CD14-positive monocyte (primary cell): Measurements from ENCODE around the gene ANKRD55. TPM values are rescaled to one million over a fixed set of nuclear protein-coding genes. Genes with fewer than 3 reads are reported as not detected.
A peak's percentile ranks its signal among the peaks of the same experiment; 100 is the strongest.

ENCODE experiments used
- DNase-seq, 3 donors: peaks; one replicate each; pipeline ENCODE4 v3.0.0-alpha.2; 2011 to 2022
- H2AFZ ChIP-seq: 2 replicates; pipeline ENCODE4 v1.6.0; 2012; ENCODE audit warnings: mild to moderate bottlenecking, low read depth, low read length, inconsistent platforms; ENCODE audit not compliant: insufficient read depth, poor library complexity, severe bottlenecking
- H3K27ac ChIP-seq, 2 donors: 1 replicate in 1 of 2; 2 replicates in 1 of 2; pipeline ENCODE4 v1.5.1; 2012 to 2013; ENCODE audit warnings: low read length in 2 of 2, control low read depth in 1 of 2, inconsistent platforms in 1 of 2, low read depth in 1 of 2, mild to moderate bottlenecking in 1 of 2
- H3K27me3 ChIP-seq, 2 donors: one replicate each; pipeline versions ENCODE4 v1.6.0 to v1.6.1; 2011 to 2013; ENCODE audit warnings: low read length in 2 of 2; ENCODE audit not compliant: control insufficient read depth in 2 of 2, insufficient read depth in 2 of 2
- H3K36me3 ChIP-seq, 2 donors: replicated peaks in 1 of 2; 1 replicate in 1 of 2; 2 replicates in 1 of 2; pipeline versions ENCODE4 v1.5.1 to v1.6.1; 2012 to 2013; ENCODE audit warnings: low read length in 2 of 2, control low read depth in 1 of 2, inconsistent platforms in 1 of 2, mild to moderate bottlenecking in 1 of 2; ENCODE audit not compliant: insufficient read depth in 2 of 2, control insufficient read depth in 1 of 2
- H3K4me1 ChIP-seq, 2 donors: 1 replicate in 1 of 2; 2 replicates in 1 of 2; pipeline versions ENCODE4 v1.5.1 to v1.6.1; 2012 to 2013; ENCODE audit warnings: low read length in 2 of 2, control low read depth in 1 of 2, inconsistent platforms in 1 of 2, mild to moderate bottlenecking in 1 of 2, moderate library complexity in 1 of 2; ENCODE audit not compliant: insufficient read depth in 2 of 2, control insufficient read depth in 1 of 2
- H3K4me2 ChIP-seq: replicated peaks from 2 replicates; pipeline ENCODE3; 2012; ENCODE audit warnings: low read length, moderate library complexity, mild to moderate bottlenecking; ENCODE audit not compliant: poor library complexity, severe bottlenecking; ENCODE audit errors: extremely low read depth
- H3K4me3 ChIP-seq, 3 experiments: fragments of 200-600 bp in 1 of 3; sonication (generic) in 1 of 3; replicated peaks in 1 of 3; 1 replicate in 2 of 3; 2 replicates in 1 of 3; pipeline ENCODE4 v1.5.1; 2011 to 2013; ENCODE audit warnings: low read length in 3 of 3, mild to moderate bottlenecking in 3 of 3, control low read depth in 2 of 3, low read depth in 2 of 3, inconsistent platforms in 1 of 3, moderate library complexity in 1 of 3
- H3K79me2 ChIP-seq: 2 replicates; pipeline ENCODE4 v1.6.0; 2012; ENCODE audit warnings: mild to moderate bottlenecking, control low read depth, inconsistent platforms, low read length, moderate library complexity; ENCODE audit not compliant: insufficient read depth
- H3K9ac ChIP-seq: 2 replicates; pipeline ENCODE4 v1.6.0; 2017; ENCODE audit warnings: low read length, mild to moderate bottlenecking; ENCODE audit not compliant: insufficient read depth, poor library complexity, severe bottlenecking
- H3K9me3 ChIP-seq, 2 donors: replicated peaks in 1 of 2; 1 replicate in 1 of 2; 2 replicates in 1 of 2; pipeline versions ENCODE4 v1.5.1 to v1.6.1; 2012 to 2013; ENCODE audit warnings: low read length in 2 of 2, control low read depth in 1 of 2; ENCODE audit not compliant: control insufficient read depth in 1 of 2, insufficient read depth in 1 of 2
- H4K20me1 ChIP-seq: 2 replicates; pipeline ENCODE4 v1.6.0; 2012; ENCODE audit warnings: mild to moderate bottlenecking, low read length, control low read depth, moderate library complexity; ENCODE audit not compliant: insufficient read depth
- H3K27ac Mint-ChIP-seq, 7 donors: one replicate each; pipeline ENCODE4 v1.8.0; 2020; ENCODE audit warnings: mild to moderate bottlenecking in 7 of 7, mixed read lengths in 7 of 7, moderate library complexity in 6 of 7, inconsistent platforms in 2 of 7
- H3K27me3 Mint-ChIP-seq, 3 donors: one replicate each; pipeline ENCODE4 v1.8.0; 2021 to 2022; ENCODE audit warnings: low read depth in 3 of 3, mild to moderate bottlenecking in 3 of 3, mixed read lengths in 3 of 3, moderate library complexity in 3 of 3, inconsistent platforms in 1 of 3
- H3K36me3 Mint-ChIP-seq, 2 donors: one replicate each; pipeline ENCODE4 v1.8.0; 2020; ENCODE audit warnings: mixed read lengths in 2 of 2, inconsistent platforms in 1 of 2, mild to moderate bottlenecking in 1 of 2
- H3K4me1 Mint-ChIP-seq: one replicate; pipeline ENCODE4 v1.8.0; 2020; ENCODE audit warnings: mild to moderate bottlenecking, mixed read lengths
- H3K4me3 Mint-ChIP-seq, 2 donors: one replicate each; pipeline ENCODE4 v1.8.0; 2020; ENCODE audit warnings: mild to moderate bottlenecking in 2 of 2, mixed read lengths in 2 of 2, moderate library complexity in 1 of 2
- H3K9me3 Mint-ChIP-seq, 7 donors: one replicate each; pipeline ENCODE4 v1.8.0; 2020 to 2022; ENCODE audit warnings: mixed read lengths in 7 of 7, mild to moderate bottlenecking in 6 of 7, moderate library complexity in 6 of 7, inconsistent platforms in 2 of 7
- WGBS: methylation state at CpG from one replicate; pipeline ENCODE4 v1.1.5; 2013; ENCODE audit warnings: missing lambda C conversion rate; ENCODE audit not compliant: insufficient coverage; 5-methylcytosine and 5-hydroxymethylcytosine counted together
- intact Hi-C, 2 donors: fragments of 100-400 bp; cut with micrococcal nuclease; formaldehyde crosslinking; loops; one replicate each; pipeline versions ENCODE4 v1.15.0 to v1.15.1; 2023
- polyA plus RNA-seq, 3 donors: library from polyadenylated mRNA; depleted of rRNA in 1 of 3; unstranded in 2 of 3; stranded (reverse) in 1 of 3; fragments of 300-500 nt in 2 of 3; fragments of >200 nt in 1 of 3; fragmentation: Illumina TruSeq in 2 of 3; gene quantifications; 1 replicate in 2 of 3; 2 replicates in 1 of 3; pipeline ENCODE4 v1.2.3, GENCODE V29; 2012 to 2021
- TF ChIP-seq, protein P1 (sequence below): fragments of 200-600 bp; IDR thresholded peaks from one replicate; pipeline ENCODE4 v1.8.0; 2022; ENCODE audit warnings: antibody characterized with exemption, mild to moderate bottlenecking

Gene ANKRD55
- polyA plus RNA-seq, 3 donors: 0.20 to 0.55 (median 0.28) TPM

DNA sequence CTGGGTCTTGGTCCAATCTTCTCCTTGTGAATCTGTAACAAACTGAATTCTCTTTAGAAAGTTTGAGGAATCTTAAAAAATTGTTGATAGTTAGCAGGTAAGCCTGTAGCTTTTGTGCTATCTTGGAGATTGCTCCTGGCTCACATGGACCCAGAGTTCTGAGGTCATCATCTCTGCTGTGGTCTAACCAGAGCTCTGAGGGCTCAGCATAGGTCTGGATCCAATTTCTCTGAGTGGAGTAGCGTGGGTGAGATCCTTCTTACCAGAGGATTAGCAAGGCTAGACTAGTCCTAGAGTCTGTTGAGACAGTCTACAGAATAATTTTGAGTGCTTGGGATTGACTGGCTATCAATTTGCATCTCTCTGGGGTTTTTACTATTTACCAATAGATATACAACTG, 177.8 kb downstream of the ANKRD55 start:
- no peak overlapping the region for H3K4me3 Mint-ChIP-seq
- no peak overlapping the region for H2AFZ ChIP-seq
- H3K27me3 ChIP-seq: no peaks in the 10 kb centered on the region
- H3K4me1 ChIP-seq: peaks cover 24 to 34% of the 10 kb centered on the region in 2 donors
- H4K20me1 ChIP-seq: no peaks in the 10 kb centered on the region
- DNase-seq: no peak
- H3K27ac Mint-ChIP-seq: peak overlapping the region in 1 of 7 donors; percentile 30
- no peak overlapping the region for H3K4me3 ChIP-seq
- no peaks in the 10 kb centered on the region for H3K79me2 ChIP-seq
- no peak overlapping the region for H3K27ac ChIP-seq
- peaks cover 0 to 1% (median 0%) of the 10 kb centered on the region in 7 donors for H3K9me3 Mint-ChIP-seq
- no peak overlapping the region for H3K9ac ChIP-seq
- no CpG with 5 or more reads among the region's 1 CpG for WGBS
- H3K36me3 Mint-ChIP-seq: peaks cover 0 to 3% of the 10 kb centered on the region in 2 donors
- no peak overlapping the region for H3K4me2 ChIP-seq
- H3K27me3 Mint-ChIP-seq: peaks cover 0 to 2% (median 0%) of the 10 kb centered on the region in 3 donors
- H3K4me1 Mint-ChIP-seq: peaks cover 49% of the 10 kb centered on the region
- H3K9me3 ChIP-seq: peaks cover 0 to 4% of the 10 kb centered on the region in 2 donors
- no peaks in the 10 kb centered on the region for H3K36me3 ChIP-seq
- TF ChIP-seq, protein P1, sequence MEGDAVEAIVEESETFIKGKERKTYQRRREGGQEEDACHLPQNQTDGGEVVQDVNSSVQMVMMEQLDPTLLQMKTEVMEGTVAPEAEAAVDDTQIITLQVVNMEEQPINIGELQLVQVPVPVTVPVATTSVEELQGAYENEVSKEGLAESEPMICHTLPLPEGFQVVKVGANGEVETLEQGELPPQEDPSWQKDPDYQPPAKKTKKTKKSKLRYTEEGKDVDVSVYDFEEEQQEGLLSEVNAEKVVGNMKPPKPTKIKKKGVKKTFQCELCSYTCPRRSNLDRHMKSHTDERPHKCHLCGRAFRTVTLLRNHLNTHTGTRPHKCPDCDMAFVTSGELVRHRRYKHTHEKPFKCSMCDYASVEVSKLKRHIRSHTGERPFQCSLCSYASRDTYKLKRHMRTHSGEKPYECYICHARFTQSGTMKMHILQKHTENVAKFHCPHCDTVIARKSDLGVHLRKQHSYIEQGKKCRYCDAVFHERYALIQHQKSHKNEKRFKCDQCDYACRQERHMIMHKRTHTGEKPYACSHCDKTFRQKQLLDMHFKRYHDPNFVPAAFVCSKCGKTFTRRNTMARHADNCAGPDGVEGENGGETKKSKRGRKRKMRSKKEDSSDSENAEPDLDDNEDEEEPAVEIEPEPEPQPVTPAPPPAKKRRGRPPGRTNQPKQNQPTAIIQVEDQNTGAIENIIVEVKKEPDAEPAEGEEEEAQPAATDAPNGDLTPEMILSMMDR: no peak
- intact Hi-C loops: no loop called here

DNA sequence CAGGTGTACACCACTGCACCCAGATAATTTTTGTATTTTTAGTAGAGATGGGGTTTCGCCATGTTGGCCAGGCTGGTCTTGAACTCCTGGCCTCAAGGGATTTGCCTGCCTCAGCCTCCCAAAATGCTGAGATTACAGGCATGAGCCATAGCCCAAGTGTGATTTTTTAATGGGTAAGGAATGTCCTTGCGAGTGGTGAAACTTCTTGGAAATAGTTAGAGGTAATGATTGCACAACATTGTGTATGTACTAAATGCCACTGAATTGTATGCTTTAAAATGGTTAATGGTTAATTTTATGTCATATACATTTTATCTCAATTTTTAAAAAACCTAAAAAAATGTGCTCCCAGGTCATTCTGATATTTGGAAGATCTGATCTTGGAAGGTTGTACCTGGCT, 178.5 kb downstream of the ANKRD55 start:
- H2AFZ ChIP-seq: no peak overlapping the region
- peaks cover 0 to 4% of the 10 kb centered on the region in 2 donors for H3K9me3 ChIP-seq
- H3K27me3 Mint-ChIP-seq: peaks cover 0 to 2% (median 0%) of the 10 kb centered on the region in 3 donors
- peaks cover 0 to 3% of the 10 kb centered on the region in 2 donors for H3K36me3 Mint-ChIP-seq
- peak overlapping the region in 1 of 7 donors; percentile 30 for H3K27ac Mint-ChIP-seq
- H3K4me3 ChIP-seq: no peak overlapping the region
- H3K79me2 ChIP-seq: no peaks in the 10 kb centered on the region
- no peak overlapping the region for H3K27ac ChIP-seq
- H3K4me1 Mint-ChIP-seq: peaks cover 51% of the 10 kb centered on the region
- H3K9me3 Mint-ChIP-seq: peaks cover 0 to 1% (median 0%) of the 10 kb centered on the region in 7 donors
- H3K36me3 ChIP-seq: no peaks in the 10 kb centered on the region
- no peak overlapping the region for H3K4me3 Mint-ChIP-seq
- H4K20me1 ChIP-seq: no peaks in the 10 kb centered on the region
- 100% methylated on average over 1 of the region's 2 CpGs for WGBS
- H3K27me3 ChIP-seq: no peaks in the 10 kb centered on the region
- H3K4me2 ChIP-seq: no peak overlapping the region
- H3K9ac ChIP-seq: no peak overlapping the region
- no peak for DNase-seq
- H3K4me1 ChIP-seq: peaks cover 30 to 40% of the 10 kb centered on the region in 2 donors
- TF ChIP-seq, protein P1: no peak
- intact Hi-C loops: no loop called here
